ENCODE measurements around the gene RBM18.

DNA sequence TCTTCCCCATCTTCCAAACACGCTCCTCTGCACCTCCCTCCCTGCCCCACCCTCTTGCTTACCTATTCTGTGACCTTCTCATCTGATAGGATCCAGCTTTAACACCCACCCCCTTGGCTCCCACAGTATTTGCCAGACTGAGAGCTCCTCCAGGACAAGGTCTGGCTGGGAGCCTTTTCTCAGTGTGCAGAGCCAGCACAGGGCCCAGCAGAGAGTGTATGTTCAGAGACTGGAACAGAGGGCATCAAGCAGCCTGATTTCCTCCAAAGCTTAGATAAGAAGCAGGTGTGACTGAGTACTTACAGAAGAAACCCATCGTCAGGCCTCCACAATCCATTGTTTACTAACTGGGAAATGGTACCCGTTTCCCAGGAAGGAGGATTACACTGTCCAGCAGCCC lies 62.5 kb downstream of the RBM18 start:
- TF ChIP-seq, protein P1, sequence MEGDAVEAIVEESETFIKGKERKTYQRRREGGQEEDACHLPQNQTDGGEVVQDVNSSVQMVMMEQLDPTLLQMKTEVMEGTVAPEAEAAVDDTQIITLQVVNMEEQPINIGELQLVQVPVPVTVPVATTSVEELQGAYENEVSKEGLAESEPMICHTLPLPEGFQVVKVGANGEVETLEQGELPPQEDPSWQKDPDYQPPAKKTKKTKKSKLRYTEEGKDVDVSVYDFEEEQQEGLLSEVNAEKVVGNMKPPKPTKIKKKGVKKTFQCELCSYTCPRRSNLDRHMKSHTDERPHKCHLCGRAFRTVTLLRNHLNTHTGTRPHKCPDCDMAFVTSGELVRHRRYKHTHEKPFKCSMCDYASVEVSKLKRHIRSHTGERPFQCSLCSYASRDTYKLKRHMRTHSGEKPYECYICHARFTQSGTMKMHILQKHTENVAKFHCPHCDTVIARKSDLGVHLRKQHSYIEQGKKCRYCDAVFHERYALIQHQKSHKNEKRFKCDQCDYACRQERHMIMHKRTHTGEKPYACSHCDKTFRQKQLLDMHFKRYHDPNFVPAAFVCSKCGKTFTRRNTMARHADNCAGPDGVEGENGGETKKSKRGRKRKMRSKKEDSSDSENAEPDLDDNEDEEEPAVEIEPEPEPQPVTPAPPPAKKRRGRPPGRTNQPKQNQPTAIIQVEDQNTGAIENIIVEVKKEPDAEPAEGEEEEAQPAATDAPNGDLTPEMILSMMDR (conservative IDR thresholded peaks at IDR 0.05; ENCODE audit: low read depth in 2 of 2): no peak
- TF ChIP-seq POLR2AphosphoS5 (IDR thresholded peaks at IDR 0.05; ENCODE audit: low read depth): no peak
- no peak for TF ChIP-seq EZH2phosphoT487 (IDR thresholded peaks at IDR 0.05; ENCODE audit: unreplicated experiment)
- no peak for TF ChIP-seq EZH2 (IDR thresholded peaks at IDR 0.05; ENCODE audit: low read depth, unreplicated experiment)
- TF ChIP-seq, protein P2, sequence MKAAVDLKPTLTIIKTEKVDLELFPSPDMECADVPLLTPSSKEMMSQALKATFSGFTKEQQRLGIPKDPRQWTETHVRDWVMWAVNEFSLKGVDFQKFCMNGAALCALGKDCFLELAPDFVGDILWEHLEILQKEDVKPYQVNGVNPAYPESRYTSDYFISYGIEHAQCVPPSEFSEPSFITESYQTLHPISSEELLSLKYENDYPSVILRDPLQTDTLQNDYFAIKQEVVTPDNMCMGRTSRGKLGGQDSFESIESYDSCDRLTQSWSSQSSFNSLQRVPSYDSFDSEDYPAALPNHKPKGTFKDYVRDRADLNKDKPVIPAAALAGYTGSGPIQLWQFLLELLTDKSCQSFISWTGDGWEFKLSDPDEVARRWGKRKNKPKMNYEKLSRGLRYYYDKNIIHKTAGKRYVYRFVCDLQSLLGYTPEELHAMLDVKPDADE (IDR thresholded peaks at IDR 0.05): no peak
- no peak for TF ChIP-seq CREB1 (CRISPR knock-in tag; IDR thresholded peaks at IDR 0.05; ENCODE audit: low read depth)
- TF ChIP-seq NANOG (IDR thresholded peaks at IDR 0.05; ENCODE audit: borderline replicate concordance): no peak
- TF ChIP-seq ZNF114 (CRISPR knock-in tag; IDR thresholded peaks at IDR 0.05): no peak
- TF ChIP-seq, protein P3, sequence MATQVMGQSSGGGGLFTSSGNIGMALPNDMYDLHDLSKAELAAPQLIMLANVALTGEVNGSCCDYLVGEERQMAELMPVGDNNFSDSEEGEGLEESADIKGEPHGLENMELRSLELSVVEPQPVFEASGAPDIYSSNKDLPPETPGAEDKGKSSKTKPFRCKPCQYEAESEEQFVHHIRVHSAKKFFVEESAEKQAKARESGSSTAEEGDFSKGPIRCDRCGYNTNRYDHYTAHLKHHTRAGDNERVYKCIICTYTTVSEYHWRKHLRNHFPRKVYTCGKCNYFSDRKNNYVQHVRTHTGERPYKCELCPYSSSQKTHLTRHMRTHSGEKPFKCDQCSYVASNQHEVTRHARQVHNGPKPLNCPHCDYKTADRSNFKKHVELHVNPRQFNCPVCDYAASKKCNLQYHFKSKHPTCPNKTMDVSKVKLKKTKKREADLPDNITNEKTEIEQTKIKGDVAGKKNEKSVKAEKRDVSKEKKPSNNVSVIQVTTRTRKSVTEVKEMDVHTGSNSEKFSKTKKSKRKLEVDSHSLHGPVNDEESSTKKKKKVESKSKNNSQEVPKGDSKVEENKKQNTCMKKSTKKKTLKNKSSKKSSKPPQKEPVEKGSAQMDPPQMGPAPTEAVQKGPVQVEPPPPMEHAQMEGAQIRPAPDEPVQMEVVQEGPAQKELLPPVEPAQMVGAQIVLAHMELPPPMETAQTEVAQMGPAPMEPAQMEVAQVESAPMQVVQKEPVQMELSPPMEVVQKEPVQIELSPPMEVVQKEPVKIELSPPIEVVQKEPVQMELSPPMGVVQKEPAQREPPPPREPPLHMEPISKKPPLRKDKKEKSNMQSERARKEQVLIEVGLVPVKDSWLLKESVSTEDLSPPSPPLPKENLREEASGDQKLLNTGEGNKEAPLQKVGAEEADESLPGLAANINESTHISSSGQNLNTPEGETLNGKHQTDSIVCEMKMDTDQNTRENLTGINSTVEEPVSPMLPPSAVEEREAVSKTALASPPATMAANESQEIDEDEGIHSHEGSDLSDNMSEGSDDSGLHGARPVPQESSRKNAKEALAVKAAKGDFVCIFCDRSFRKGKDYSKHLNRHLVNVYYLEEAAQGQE (IDR thresholded peaks at IDR 0.05; ENCODE audit: unreplicated experiment): no peak
- TF ChIP-seq JUNB (IDR thresholded peaks at IDR 0.05; ENCODE audit: unreplicated experiment): no peak
- no peak for TF ChIP-seq STAT1 (IDR thresholded peaks at IDR 0.05; ENCODE audit: unreplicated experiment)

Data from GM23338 (cell line).